ENCODE measurements around the gene ITGA4.

ITGA4 gene

DNA sequence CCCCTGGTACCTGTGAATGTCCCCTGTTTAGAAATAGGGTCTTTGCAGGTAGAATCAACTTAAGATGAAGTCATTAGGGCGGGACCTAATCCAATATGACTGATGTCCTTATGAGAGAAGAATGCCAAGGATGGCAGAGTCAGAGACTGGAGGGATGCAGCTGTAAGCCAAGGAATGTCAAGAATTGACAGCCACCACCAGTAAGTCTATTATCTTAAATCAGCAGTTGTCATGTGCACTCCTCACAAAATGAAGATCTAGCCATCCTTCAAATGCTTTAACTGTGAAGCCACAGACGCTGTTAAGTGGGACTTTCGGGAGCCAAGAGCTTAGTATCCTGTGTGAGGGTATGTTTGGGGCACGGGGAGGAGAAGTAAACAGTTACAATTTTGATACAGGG is 83.2 kb downstream of the ITGA4 start:
- no peaks in the 10 kb centered on the region for H3K4me1 ChIP-seq (ENCODE audit: insufficient read depth, low read length, poor library complexity, severe bottlenecking)
- no peak for TF ChIP-seq EZH2phosphoT487 (IDR thresholded peaks at IDR 0.05; ENCODE audit: borderline replicate concordance)
- TF ChIP-seq, protein P1, sequence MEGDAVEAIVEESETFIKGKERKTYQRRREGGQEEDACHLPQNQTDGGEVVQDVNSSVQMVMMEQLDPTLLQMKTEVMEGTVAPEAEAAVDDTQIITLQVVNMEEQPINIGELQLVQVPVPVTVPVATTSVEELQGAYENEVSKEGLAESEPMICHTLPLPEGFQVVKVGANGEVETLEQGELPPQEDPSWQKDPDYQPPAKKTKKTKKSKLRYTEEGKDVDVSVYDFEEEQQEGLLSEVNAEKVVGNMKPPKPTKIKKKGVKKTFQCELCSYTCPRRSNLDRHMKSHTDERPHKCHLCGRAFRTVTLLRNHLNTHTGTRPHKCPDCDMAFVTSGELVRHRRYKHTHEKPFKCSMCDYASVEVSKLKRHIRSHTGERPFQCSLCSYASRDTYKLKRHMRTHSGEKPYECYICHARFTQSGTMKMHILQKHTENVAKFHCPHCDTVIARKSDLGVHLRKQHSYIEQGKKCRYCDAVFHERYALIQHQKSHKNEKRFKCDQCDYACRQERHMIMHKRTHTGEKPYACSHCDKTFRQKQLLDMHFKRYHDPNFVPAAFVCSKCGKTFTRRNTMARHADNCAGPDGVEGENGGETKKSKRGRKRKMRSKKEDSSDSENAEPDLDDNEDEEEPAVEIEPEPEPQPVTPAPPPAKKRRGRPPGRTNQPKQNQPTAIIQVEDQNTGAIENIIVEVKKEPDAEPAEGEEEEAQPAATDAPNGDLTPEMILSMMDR (conservative IDR thresholded peaks at IDR 0.05; ENCODE audit: low read length), result no peak
- no peaks in the 10 kb centered on the region for H3K79me2 ChIP-seq (ENCODE audit: insufficient read depth, low read length)
- no peaks in the 10 kb centered on the region for H3K27me3 ChIP-seq (ENCODE audit: insufficient read depth, low read length, poor library complexity, severe bottlenecking)
- H3F3A ChIP-seq (ENCODE audit: low read depth), result peaks cover 17% of the 10 kb centered on the region; the same call in 1 of the 2 replicates
- no peak overlapping the region for H3K9ac ChIP-seq (ENCODE audit: low read depth, low read length, poor library complexity, severe bottlenecking)
- no peaks in the 10 kb centered on the region for H4K20me1 ChIP-seq (ENCODE audit: insufficient read depth, low read length, poor library complexity, severe bottlenecking)
- H3K36me3 ChIP-seq (ENCODE audit: insufficient read depth, low read length), result peaks cover 53% of the 10 kb centered on the region
- H3K9me2 ChIP-seq (replicated peaks; ENCODE audit: low read depth, low read length), result no peaks in the 10 kb centered on the region
- no peak overlapping the region for H2AFZ ChIP-seq (ENCODE audit: low read length)
- no peak overlapping the region for H3K4me3 ChIP-seq (ENCODE audit: low read length, poor library complexity, severe bottlenecking)
- no peak overlapping the region for H3K4me2 ChIP-seq (ENCODE audit: low read depth, low read length, poor library complexity, severe bottlenecking)
- H3K9me3 ChIP-seq (ENCODE audit: insufficient read depth, low read depth, low read length), result no peaks in the 10 kb centered on the region

- Histone ChIP-seq H3K36me3 (ENCODE audit: insufficient read depth, low read length) (peaks cover 36% of the 10 kb centered on the region; the same call in 1 of the 2 replicates), H3K9me2 (replicated peaks; ENCODE audit: low read depth, low read length) (no peaks in the 10 kb centered on the region), H2AFZ (ENCODE audit: low read length) (no peak overlapping the region), H3K9ac (ENCODE audit: low read depth, low read length, poor library complexity, severe bottlenecking) (no peak overlapping the region), H3K79me2 (ENCODE audit: insufficient read depth, low read length) (no peaks in the 10 kb centered on the region), H4K20me1 (ENCODE audit: insufficient read depth, low read length, poor library complexity, severe bottlenecking) (no peaks in the 10 kb centered on the region), H3K9me3 (ENCODE audit: insufficient read depth, low read depth, low read length) (no peaks in the 10 kb centered on the region), H3K4me3 (ENCODE audit: low read length, poor library complexity, severe bottlenecking) (no peak overlapping the region), H3F3A (ENCODE audit: low read depth) (peaks cover 11% of the 10 kb centered on the region; the same call in 1 of the 2 replicates), H3K27me3 (ENCODE audit: insufficient read depth, low read length, poor library complexity, severe bottlenecking) (no peaks in the 10 kb centered on the region), H3K4me1 (ENCODE audit: insufficient read depth, low read length, poor library complexity, severe bottlenecking) (no peaks in the 10 kb centered on the region), H3K4me2 (ENCODE audit: low read depth, low read length, poor library complexity, severe bottlenecking) (no peak overlapping the region)
- TF ChIP-seq, protein P1 (conservative IDR thresholded peaks at IDR 0.05; ENCODE audit: low read length), result no peak
- no peak for TF ChIP-seq EZH2phosphoT487 (IDR thresholded peaks at IDR 0.05; ENCODE audit: borderline replicate concordance)
Observed at GRCh38 chr2:181542170-181542569, 85.0 kb downstream of the ITGA4 start.

GRCh38 chr2:181546086-181546485 is 88.9 kb downstream of the ITGA4 start:
- Histone ChIP-seq H3K27me3 (ENCODE audit: insufficient read depth, low read length, poor library complexity, severe bottlenecking) (no peaks in the 10 kb centered on the region), H3F3A (ENCODE audit: low read depth) (peaks cover 4% of the 10 kb centered on the region; the same call in 1 of the 2 replicates), H2AFZ (ENCODE audit: low read length) (no peak overlapping the region), H3K9ac (ENCODE audit: low read depth, low read length, poor library complexity, severe bottlenecking) (no peak overlapping the region), H3K4me2 (ENCODE audit: low read depth, low read length, poor library complexity, severe bottlenecking) (no peak overlapping the region), H3K79me2 (ENCODE audit: insufficient read depth, low read length) (no peaks in the 10 kb centered on the region), H3K9me2 (replicated peaks; ENCODE audit: low read depth, low read length) (no peaks in the 10 kb centered on the region), H4K20me1 (ENCODE audit: insufficient read depth, low read length, poor library complexity, severe bottlenecking) (no peaks in the 10 kb centered on the region), H3K4me1 (ENCODE audit: insufficient read depth, low read length, poor library complexity, severe bottlenecking) (no peaks in the 10 kb centered on the region), H3K9me3 (ENCODE audit: insufficient read depth, low read depth, low read length) (no peaks in the 10 kb centered on the region), H3K36me3 (ENCODE audit: insufficient read depth, low read length) (no peaks in the 10 kb centered on the region), H3K4me3 (ENCODE audit: low read length, poor library complexity, severe bottlenecking) (no peak overlapping the region)
- TF ChIP-seq EZH2phosphoT487 (IDR thresholded peaks at IDR 0.05; ENCODE audit: borderline replicate concordance), result no peak
- TF ChIP-seq, protein P1 (conservative IDR thresholded peaks at IDR 0.05; ENCODE audit: low read length), result no peak
